SW 1271 (cell line): Measurements from ENCODE around the gene DEXI.
"Not testable (repeated sequence)": the region's sequence is repeated elsewhere in the genome, so short reads cannot be mapped to it uniquely, and the experiment has no call there.

Source experiments
- DNase-seq, 2 experiments: peaks; one replicate each; lab custom pipeline; 2025; lab: John Stamatoyannopoulos, UW

The DEXI gene

DNA sequence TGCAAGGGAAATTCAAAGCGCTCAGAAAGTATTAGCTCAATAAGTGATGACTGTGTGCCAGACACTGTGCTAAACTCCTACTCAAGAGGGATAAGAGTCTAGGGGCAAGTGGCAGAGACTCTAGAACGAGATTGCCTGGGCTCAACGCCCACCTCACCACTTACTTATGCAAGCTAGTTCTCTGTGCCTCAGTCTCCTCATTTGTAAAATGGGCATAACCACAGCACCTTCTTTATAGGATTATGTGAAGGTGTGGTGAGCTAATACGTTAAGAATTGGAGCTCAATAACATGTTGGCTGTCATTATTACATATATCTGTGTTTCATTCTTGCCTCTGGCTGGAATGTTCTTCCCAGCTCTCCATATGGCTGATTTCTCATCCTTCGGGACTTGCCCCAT, 15.4 kb downstream of the DEXI start:
- DNase-seq = no peak

DNA sequence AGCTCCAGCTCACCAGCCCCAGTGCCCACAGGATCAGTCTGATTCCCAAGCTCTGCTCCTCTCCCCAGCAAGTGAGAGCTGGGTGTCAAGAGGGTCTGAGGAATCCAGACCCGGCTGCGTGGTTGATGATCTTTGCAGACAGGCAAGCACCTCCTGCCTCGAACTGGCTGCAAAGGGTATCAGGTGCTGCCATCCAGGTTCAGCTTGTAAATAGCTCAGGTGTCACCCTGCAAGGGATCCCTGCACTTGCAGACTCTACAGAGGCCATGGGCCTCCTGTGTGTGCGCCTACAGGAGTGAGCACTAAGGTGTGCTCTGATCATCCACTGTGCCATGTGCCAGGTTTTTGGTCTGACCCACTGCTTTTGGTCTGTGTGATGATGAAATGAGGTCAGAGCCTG, 16.2 kb downstream of the DEXI start:
- no peak for DNase-seq

DNA sequence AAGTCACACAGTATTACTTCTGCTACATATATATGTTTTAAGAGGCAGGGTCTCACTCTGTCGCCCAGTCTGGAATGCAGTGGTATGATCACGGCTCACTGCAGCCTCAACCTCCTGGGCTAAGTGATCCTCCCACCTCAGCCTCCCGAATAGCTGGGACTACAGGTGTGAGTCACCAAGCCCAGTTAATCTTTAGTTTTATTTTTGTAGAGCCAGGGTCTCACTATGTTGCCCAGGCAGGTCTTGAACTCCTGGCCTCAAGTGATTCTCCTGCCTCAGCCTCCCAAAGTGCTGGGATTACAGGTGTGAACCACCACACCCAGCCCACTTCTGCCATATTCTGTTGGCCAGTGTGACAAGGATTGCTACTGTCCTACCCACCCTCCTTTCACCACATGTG, 17.0 kb downstream of the DEXI start:
- DNase-seq = not testable (repeated sequence)

DNA sequence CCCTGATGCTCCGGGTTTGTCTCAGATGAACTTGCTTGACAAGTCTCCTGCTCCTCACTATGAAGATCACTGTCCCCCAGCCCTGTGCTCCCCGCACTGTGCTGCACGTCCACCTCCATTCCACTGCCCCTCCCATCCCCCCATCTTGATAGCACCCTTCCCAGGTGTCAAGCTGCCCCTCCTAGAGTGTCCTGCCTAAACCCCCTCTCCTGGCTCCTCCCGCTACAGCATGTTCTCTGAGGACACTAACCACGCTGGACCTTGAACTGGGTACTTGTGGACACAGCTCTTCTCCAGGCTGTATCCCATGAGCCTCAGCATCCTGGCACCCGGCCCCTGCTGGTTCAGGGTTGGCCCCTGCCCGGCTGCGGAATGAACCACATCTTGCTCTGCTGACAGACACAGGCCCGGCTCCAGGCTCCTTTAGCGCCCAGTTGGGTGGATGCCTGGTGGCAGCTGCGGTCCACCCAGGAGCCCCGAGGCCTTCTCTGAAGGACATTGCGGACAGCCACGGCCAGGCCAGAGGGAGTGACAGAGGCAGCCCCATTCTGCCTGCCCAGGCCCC, 18.5 kb downstream of the DEXI start:
- no peak for DNase-seq

DNA sequence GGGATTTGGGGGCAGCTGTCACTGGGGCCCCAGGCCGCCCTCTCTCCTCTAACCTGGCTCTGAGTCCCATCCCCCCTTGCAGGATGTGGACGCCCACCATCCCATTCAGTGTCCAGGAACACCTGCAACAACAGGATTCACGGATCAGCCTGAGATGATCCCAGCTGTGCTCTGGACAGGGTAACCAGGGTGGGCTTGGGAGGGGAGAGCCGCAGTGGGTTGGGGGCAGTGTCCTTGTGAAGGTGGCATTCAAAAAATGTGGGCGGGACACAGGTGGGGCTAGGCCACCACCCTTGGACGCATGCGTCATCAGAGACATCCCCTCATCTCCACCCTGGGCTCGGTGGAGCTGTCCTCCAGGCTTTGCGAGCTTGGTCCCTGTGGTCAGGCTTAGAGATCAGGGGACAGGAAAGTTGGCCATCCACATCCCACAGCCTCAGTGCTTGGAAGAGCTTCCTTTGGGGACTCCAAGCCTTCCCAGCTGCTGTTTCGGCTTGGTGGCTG, 19.1 kb downstream of the DEXI start:
- DNase-seq = no peak

DNA sequence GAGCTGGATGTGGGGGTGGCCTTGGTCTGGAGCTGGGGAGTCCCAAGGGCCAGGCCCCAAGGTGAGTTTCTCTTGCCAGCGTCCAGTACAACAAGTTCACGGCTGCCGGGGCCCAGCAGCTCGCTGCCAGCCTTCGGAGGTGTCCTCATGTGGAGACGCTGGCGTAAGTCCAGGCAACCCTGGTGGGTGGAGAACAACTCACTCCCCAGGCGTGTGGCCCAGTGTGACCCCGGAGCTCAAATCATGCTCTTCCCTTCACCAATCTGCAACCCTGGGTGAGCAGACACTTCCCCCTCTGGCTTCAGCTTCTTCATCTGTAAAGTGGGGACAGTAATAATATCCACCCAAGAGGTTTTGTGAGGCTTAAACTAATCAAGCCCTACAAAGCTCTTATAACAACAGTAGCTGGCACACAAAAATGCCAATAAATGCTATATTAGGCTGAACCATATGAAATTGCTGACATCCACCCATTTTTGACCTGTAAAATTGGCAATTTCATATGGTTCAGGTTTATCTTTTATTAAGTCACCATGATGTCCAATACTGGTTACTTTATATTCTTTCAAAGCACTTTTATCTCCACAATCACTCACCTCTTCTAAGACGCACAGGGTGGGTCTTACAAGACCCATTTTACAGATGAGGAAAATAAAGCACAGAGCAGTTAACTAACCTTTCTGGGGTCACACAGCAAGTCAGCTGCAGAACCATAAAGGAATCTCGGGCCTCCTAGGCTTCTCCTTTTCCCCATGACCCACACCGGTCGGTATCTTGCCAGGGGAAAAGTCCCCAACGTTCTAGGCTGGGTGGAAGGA, 19.7 kb downstream of the DEXI start:
- no peak for DNase-seq

DNA sequence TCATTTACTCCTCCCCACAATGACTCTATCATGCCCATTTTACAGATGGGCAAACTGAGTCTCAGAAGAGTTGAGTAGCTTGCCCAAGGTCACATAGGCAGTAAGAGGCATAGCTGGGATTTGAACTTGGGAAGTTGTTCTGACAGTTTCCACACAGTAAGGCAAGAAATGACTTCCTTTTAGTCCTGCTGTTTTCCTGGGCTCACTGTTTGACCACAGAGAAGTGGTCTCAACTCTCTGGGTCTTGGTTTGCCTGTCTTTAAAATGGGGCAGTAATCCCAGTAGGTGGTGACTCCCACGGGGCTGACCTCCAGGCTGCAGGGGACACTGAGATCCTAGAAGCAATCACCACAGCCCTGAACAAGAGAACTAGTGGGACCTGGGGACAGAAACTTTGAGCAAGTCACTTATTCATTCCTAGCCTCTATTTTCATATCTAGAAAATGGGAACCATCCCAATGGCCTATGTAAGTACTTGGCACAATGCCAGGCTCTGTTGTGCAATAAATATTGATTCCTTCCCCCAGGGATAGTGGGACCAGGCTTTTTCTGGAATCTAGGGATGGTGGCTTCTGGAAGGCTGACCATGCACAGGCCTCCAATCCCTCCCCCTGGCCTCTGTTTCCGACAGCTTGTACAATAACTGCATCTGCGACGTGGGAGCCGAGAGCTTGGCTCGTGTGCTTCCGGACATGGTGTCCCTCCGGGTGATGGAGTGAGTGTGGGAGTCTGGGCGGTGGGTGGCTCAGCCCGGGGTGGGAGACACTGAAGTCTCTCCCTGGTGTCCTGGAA, 20.5 kb downstream of the DEXI start:
- DNase-seq = no peak

DNA sequence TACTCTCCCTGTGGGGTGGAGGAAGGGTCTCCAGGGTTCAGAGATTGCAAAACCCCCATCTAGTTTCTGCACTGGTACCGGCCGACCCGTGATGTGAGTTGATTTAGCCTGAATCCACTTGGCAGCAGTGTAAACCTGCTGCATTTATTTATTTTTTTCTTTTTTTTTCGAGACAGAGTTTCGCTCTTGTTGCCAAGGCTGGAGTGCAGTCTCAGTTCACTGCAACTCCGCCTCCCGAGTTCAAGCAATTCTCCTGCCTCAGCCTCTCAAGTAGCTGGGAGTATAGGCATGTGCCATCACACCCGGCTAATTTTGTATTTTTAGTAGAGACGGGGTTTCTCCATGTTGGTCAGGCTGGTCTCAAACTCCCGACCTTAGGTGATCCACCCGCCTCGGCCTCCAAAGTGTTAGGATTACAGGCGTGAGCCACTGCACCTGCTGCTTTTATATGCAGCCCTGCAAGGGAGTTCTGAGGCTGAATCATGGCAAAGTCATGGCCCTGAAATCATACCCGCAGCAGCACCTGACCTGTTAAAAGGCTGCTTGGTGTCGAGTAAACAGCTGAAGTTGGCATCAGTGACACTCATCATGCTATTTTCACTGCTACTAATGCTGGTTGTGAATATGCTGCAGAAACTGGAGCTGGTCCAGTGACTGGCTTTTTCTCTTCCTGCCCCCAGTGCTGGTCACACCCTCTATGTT, 21.4 kb downstream of the DEXI start:
- DNase-seq = no peak

DNA sequence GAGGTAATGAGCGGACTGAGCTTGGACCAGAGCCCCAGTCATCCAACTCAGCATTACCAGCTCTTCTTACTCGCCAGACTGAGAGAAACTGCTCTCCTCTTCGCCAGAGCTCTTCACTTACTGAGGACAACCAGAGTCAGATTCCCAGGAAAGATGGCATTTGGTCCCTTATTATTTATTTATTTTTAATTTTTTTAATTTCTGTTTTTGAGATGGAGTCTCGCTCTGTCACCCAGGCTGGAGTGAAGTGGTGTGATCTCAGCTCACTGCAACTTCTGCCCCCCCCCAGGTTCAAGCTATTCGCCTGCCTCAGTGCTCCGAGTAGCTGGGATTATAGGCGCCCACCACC, 23.3 kb downstream of the DEXI start:
- DNase-seq = no peak

DNA sequence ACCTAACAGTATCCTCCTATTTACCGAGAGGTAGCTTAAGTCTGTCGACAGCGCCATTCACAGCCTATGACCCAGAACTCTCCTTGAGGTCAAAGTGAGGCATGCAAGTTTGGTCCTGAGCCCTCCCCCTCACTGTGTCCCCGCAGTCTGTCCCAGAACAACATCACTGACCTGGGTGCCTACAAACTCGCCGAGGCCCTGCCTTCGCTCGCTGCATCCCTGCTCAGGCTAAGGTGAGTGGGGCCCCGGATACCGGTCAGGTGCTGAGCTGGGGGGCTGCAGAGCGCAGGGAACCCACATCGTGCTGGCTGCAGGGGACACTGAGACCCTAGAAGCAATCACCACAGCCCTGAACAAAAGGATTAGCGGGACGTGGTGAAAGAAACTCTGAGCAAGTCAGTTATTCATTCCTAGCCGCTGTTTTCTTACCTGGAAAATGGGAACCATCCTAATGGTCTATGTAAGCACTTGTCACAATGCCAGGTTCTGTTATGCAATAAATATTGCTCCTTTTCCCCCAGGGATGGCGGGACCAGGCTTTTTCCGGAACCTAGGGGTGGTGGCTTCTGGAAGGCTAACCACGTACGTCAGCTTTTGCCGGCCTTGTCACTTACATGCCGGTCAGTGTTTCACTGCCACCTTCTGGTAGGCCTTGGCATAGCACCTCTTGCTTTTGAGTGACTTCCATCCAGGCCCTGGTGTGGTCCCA, 23.8 kb downstream of the DEXI start:
- DNase-seq = peak; percentile 23 to 60

DNA sequence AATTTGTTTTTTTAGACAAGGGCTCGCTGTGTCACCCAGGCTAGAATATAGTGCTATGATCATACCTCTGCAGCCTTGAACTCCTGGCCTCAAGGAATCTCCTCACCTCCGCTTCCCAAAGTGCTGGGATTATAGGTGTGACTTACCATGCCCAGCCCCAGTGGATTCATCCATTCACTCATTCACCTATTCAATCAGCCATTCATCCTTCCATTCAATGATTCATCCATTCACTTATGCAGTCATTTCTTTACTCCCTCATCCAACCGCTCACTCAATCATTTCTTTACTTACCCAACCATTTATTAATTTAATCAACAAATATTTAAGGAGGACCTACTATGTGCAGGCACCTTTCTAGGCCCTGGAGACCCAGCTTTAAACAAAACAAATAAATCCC, 25.7 kb downstream of the DEXI start:
- no peak for DNase-seq

DNA sequence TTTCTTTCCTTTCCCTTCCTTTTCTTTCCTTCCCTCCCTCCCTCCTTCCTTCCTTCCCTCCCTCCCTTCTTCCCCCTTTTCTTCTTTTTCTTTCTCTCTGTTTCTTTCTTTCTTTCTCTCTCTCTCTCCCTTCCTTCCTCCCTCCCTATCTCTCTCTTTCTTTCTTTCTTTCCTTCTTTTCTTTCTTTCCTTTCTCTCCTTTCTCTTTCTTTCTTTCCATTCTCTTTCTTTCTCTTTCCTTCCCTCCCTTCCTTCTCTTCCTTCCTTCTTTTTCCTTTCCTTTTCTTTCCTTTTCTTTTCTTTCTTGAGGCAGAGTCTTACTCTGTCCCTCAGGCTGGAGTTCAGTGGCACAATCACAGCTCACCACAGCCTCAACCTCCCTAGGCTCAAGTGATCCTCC, 31.0 kb downstream of the DEXI start:
- no peak for DNase-seq

DNA sequence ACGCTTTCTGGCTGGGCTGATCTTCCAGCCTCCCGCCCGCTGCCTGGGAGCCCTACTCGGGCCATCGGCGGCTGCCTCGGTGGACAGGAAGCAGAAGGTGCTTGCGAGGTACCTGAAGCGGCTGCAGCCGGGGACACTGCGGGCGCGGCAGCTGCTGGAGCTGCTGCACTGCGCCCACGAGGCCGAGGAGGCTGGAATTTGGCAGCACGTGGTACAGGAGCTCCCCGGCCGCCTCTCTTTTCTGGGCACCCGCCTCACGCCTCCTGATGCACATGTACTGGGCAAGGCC, 34.6 kb downstream of the DEXI start:
- no peak for DNase-seq

DNA sequence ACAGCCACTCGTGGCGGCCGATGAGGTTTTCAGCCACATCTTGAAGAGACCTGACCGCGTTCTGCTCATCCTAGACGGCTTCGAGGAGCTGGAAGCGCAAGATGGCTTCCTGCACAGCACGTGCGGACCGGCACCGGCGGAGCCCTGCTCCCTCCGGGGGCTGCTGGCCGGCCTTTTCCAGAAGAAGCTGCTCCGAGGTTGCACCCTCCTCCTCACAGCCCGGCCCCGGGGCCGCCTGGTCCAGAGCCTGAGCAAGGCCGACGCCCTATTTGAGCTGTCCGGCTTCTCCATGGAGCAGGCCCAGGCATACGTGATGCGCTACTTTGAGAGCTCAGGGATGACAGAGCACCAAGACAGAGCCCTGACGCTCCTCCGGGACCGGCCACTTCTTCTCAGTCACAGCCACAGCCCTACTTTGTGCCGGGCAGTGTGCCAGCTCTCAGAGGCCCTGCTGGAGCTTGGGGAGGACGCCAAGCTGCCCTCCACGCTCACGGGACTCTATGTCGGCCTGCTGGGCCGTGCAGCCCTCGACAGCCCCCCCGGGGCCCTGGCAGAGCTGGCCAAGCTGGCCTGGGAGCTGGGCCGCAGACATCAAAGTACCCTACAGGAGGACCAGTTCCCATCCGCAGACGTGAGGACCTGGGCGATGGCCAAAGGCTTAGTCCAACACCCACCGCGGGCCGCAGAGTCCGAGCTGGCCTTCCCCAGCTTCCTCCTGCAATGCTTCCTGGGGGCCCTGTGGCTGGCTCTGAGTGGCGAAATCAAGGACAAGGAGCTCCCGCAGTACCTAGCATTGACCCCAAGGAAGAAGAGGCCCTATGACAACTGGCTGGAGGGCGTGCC, 35.1 kb downstream of the DEXI start:
- no peak for DNase-seq

DNA sequence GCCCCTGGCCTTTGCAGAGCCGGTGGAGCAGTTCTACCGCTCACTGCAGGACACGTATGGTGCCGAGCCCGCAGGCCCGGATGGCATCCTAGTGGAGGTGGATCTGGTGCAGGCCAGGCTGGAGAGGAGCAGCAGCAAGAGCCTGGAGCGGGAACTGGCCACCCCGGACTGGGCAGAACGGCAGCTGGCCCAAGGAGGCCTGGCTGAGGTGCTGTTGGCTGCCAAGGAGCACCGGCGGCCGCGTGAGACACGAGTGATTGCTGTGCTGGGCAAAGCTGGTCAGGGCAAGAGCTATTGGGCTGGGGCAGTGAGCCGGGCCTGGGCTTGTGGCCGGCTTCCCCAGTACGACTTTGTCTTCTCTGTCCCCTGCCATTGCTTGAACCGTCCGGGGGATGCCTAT, 35.8 kb downstream of the DEXI start:
- DNase-seq = no peak

DNA sequence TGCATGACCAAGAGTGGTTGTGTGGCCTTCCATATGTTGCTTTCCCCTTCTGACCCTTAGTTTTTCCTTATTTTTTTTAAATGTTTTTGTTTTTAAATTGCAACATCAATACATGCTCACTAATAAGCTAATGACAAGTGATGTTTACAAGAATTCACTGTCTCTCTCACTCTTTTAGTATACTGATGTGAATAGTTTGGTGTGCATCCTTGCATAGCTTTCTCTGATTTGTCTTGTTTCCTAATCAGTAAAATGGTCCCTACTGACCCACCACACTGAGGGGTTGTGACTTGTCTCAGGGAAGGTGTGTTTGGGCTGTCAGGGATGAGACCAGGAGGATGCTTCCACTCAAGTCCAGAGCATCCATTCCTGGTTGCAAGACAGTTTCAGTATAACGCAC, 39.3 kb downstream of the DEXI start:
- DNase-seq = no peak

DNA sequence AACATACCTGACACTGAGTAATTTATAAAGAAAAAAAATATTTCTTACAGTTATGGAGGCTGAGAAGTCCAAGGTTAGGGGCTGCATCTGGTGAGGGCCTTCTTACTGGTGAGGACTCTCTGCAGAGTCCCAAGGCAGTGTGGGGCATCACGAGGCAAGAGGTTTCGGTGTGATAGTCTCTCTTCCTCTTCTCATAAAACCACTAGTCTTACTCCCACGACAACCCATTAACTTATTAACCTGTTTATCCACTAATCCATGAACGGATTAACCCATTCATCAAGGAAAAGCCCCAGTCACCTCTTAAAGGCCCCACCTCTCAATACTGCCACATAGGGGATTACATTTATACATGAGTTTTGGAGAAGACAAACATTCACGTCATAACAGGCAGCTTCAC, 45.1 kb downstream of the DEXI start:
- no peak for DNase-seq

DNA sequence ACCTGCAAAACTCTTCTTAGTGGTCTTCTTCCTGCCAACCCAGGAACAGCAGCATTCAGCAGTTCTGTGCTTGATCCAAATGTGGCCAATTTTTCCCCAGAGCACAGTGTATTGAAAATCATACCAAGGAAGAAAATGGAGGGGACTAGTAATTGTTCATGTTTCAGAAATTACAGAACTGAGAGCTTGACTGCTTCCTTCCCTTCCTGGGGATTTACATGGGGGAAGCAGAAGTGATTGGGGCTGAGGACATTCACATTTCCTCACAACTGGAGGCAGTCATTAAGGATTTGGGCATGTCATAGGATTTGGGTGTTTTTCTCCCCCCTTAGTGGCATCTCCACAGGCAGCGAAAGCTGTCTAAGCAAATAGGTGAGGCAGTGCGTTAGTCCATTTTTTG, 45.5 kb downstream of the DEXI start:
- no peak for DNase-seq

DNA sequence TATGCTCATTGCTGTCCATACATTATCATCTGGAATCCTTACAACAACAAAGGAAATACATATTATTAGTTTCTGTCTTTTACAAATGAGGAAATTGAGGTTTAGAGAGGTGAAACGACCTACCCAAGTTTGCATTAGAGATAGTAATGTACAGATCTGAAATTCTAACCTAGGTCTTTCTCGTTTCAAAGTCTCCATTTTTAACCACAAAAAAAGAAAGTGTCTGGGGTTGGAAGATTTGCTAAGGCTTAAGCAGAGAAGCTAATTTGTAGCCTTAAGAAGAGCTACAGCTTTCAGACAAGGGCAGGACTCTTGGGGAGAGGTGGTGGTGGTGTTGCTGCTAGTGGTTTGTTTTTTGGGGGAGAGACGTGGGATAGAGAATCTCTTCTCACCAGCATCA, 46.1 kb downstream of the DEXI start:
- no peak for DNase-seq

DNA sequence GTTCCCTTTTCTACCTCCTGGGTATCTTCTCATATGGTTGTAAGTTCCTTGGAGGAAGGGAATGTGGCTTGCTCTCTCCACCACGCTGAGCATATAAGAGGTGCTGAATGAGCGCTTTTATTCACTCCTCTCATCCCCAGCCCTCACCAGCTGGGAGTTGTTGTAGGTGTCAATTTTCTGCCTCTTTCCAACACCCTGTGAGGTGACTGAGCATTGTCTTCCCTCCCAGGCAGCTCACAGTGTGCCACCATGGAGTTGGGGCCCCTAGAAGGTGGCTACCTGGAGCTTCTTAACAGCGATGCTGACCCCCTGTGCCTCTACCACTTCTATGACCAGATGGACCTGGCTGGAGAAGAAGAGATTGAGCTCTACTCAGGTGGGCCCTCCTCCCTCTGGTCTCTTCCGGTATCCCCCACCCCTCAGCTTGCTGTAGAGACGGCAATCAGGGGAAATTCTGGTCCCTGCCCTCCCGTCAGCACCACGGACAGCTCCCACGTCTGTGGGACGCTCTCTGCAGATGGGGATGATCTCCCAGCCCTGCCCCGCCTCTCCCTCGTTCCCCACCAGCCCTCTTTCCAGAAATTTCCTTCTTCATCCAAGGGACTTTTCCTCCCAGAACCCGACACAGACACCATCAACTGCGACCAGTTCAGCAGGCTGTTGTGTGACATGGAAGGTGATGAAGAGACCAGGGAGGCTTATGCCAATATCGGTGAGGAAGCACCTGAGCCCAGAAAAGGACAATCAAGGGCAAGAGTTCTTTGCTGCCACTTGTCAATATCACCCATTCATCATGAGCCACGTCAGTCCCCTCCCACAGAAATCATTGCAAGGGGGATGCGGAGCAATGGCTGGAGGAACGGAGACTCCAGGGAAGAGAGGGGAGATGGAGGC, 47.0 kb downstream of the DEXI start:
- DNase-seq = no peak
